Aorta (tissue), 5 donors: Measurements from ENCODE around the gene TMEM263. TPM values are rescaled to one million over a fixed set of nuclear protein-coding genes. Genes with fewer than 3 reads are reported as not detected.

ENCODE experiments used
- ATAC-seq: fragments of 200-7000 bp; cut with Tn5 transposase; one replicate; pipeline ENCODE4 v1.9.1; 2022; ENCODE audit warnings: moderate library complexity; ENCODE audit not compliant: low FRiP score
- DNase-seq, 2 donors: peaks; one replicate each; pipeline ENCODE4 v3.0.0-alpha.2; 2020
- H3K27ac ChIP-seq, 2 donors: one replicate each; pipeline ENCODE4 v1.5.1; 2013; ENCODE audit warnings: low read length in 2 of 2, mild to moderate bottlenecking in 2 of 2, moderate library complexity in 2 of 2, control low read depth in 1 of 2, inconsistent platforms in 1 of 2, low read depth in 1 of 2
- H3K27me3 ChIP-seq, 2 donors: one replicate each; pipeline ENCODE4 v1.6.1; 2013; ENCODE audit warnings: control low read depth in 1 of 2, low read length in 1 of 2, mild to moderate bottlenecking in 1 of 2, moderate library complexity in 1 of 2; ENCODE audit not compliant: insufficient read depth in 2 of 2, control insufficient read depth in 1 of 2
- H3K36me3 ChIP-seq, 2 donors: one replicate each; pipeline ENCODE4 v1.6.1; 2013; ENCODE audit warnings: control low read depth in 1 of 2, low read length in 1 of 2, mild to moderate bottlenecking in 1 of 2; ENCODE audit not compliant: insufficient read depth in 2 of 2, control insufficient read depth in 1 of 2
- H3K4me1 ChIP-seq, 2 donors: one replicate each; pipeline ENCODE4 v1.6.1; 2013; ENCODE audit warnings: low read length in 2 of 2, control low read depth in 1 of 2, mild to moderate bottlenecking in 1 of 2, moderate library complexity in 1 of 2; ENCODE audit not compliant: insufficient read depth in 2 of 2, control insufficient read depth in 1 of 2
- H3K4me3 ChIP-seq, 2 donors: one replicate each; pipeline ENCODE4 v1.5.1; 2013; ENCODE audit warnings: low read length in 2 of 2, control low read depth in 1 of 2, mild to moderate bottlenecking in 1 of 2
- H3K9me3 ChIP-seq: one replicate; pipeline ENCODE4 v1.6.1; 2013; ENCODE audit warnings: mild to moderate bottlenecking, low read length; ENCODE audit not compliant: control insufficient read depth
- WGBS, 2 donors: extraction: QIAGEN DNeasy Blood & Tissue Kit; methylation state at CpG; one replicate each; pipeline ENCODE4 v1.1.7; 2013; 5-methylcytosine and 5-hydroxymethylcytosine counted together
- intact Hi-C, 2 donors: fragments of 100-400 bp; cut with DNase I; formaldehyde crosslinking; loops; one replicate each; pipeline versions ENCODE4 v1.14.2 to v1.15.0; 2022
- polyA plus RNA-seq, 2 donors: library from polyadenylated mRNA; stranded (reverse); fragments of 200-250 nt; gene quantifications; one replicate each; pipeline ENCODE4 v1.2.3, GENCODE V29; 2013
- total RNA-seq, 2 donors: library from RNA; stranded (reverse); fragmentation: NEBNext Ultra II Directional; extraction: Animal tissue kit (Norgen Biotek cat#: 25700); gene quantifications; one replicate each; pipeline ENCODE4 v1.2.1, GENCODE V29; 2021
- donor health status: healthy with polysubstance abuse.
- donor health status: Bipolar disorder and iron deficiency.
- donor health status: DM: no; HTN: no; CAD: no.
- donor health status: DM: no; HTN: no; CAD: no.
- donor health status: DM: yes; HTN: yes; CAD: no.

TMEM263 gene
- total and polyA plus RNA-seq, 4 donors = 30.2 to 78.9 (median 47.8) TPM

- H3K27me3 ChIP-seq = no peaks in the 10 kb centered on the region
- ATAC-seq = no peak
- DNase-seq = no peak
- intact Hi-C loops = no loop called here
- H3K27ac ChIP-seq = no peak overlapping the region
- 98 to 100% methylated on average over 1 of the region's 1 CpG for WGBS, 2 donors
- no peaks in the 10 kb centered on the region for H3K4me1 ChIP-seq
- no peaks in the 10 kb centered on the region for H3K36me3 ChIP-seq
- H3K4me3 ChIP-seq = no peak overlapping the region
- H3K9me3 ChIP-seq = no peaks in the 10 kb centered on the region
These were observed 29.1 kb upstream of the TMEM263 start for GRCh38 chr12:106926657-106927056.

DNA sequence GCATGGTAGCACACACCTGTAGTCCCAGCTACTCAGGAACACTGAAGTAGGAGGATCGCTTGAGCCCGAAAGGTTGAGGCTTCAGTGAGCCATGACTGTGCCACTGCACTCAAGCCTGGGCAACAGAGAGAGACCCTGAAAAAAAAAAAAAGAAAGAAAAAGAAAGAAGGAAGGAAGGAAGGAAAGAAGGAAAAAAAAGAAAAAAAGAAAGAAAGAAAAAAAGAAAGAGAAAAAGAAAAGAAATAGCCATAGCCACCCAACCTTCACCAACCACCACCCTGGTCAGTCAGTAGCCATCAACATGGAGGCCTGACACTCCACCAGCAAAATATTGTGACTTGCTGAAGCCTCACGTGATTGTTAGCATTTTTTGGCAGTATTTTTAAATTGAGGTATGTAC is 21.4 kb upstream of the TMEM263 start:
- ATAC-seq (no peak), DNase-seq (no peak)
- Histone ChIP-seq H3K4me1 (no peaks in the 10 kb centered on the region), H3K4me3 (no peak overlapping the region), H3K9me3 (no peaks in the 10 kb centered on the region), H3K27me3 (no peaks in the 10 kb centered on the region), H3K36me3 (no peaks in the 10 kb centered on the region), H3K27ac (no peak overlapping the region)
- WGBS, 2 donors = 83 to 84% methylated on average over 3 of the region's 3 CpGs
- intact Hi-C loops = no loop called here

DNA sequence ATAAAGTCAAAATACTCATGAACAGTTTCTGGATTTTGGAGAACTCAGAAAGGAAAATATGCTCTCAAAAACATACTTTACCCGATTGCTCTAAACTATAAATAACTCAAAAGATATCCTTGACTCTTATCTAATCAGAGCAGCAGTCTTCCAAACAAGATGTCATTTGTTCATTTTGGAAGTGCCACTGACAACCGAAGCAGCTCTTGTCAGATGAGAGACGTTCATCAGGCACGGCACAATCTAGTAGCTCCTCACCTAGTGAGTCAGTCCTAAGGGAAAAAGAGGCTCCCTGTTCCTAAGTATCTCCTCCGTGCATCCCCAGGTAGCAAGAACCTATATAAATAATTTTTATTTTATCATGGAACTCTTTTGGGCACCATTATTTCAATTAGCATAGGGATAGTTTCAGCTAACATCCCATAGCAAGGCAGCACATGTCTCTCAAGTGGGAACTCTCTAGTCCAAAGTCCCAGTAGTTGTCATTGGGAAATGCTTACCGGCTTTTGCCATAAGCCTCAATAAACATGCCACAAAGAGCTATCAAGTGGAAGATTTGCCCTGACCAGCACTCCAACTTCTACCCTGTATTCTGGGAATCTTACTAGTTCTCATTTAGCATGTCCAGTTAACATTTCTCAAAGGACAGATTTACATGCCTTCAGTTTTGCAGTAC is 14.1 kb upstream of the TMEM263 start:
- Histone ChIP-seq H3K4me1 (peaks cover 0 to 3% of the 10 kb centered on the region in 2 donors), H3K36me3 (no peaks in the 10 kb centered on the region), H3K4me3 (no peak overlapping the region), H3K9me3 (no peaks in the 10 kb centered on the region), H3K27me3 (no peaks in the 10 kb centered on the region), H3K27ac (no peak overlapping the region)
- 10 to 11% methylated on average over 6 of the region's 6 CpGs for WGBS, 2 donors
- DNase-seq (no peak), ATAC-seq (no peak)
- intact Hi-C loops = no loop called here

GRCh38 chr12:106942775-106943174 is 12.9 kb upstream of the TMEM263 start:
- no peak overlapping the region for H3K27ac ChIP-seq
- no peaks in the 10 kb centered on the region for H3K9me3 ChIP-seq
- DNase-seq = no peak
- peaks cover 0 to 3% of the 10 kb centered on the region in 2 donors for H3K4me1 ChIP-seq
- no peak overlapping the region for H3K4me3 ChIP-seq
- H3K36me3 ChIP-seq = no peaks in the 10 kb centered on the region
- intact Hi-C loops = no loop called here
- ATAC-seq = no peak
- H3K27me3 ChIP-seq = no peaks in the 10 kb centered on the region
- 95 to 96% methylated on average over 2 of the region's 2 CpGs for WGBS, 2 donors

DNA sequence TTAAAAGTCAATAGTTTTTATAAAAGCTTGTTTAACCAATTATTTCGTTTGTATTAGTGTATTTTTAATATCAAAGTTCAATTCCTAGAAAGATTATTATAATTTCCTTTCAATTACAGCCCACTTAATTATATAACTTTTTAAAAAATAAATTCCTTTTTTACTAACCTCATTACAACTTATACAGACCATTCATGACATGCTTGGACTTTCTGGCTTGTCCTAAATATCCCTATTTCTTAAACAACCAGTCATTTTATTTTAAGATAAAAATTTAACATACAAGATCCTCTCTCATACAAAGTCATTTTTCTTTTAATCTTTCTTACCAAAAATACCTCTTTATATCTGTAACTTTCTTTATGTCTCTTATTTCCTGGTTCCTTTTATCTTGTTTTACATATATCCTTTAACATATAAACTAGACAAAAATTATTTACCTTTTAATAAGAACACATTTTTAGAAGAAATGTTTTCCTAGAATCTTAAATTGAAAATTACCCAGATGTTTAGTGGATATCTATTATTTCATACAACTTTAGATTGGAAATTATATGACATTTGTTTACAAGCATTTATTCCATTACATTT is 10.4 kb upstream of the TMEM263 start:
- ATAC-seq (no peak), DNase-seq (no peak)
- whole genome bisulfite sequencing, 2 donors = 58 to 66% methylated on average over 1 of the region's 1 CpG
- Histone ChIP-seq H3K4me1 (peaks cover 0 to 3% of the 10 kb centered on the region in 2 donors), H3K27me3 (no peaks in the 10 kb centered on the region), H3K4me3 (no peak overlapping the region), H3K9me3 (no peaks in the 10 kb centered on the region), H3K27ac (no peak overlapping the region), H3K36me3 (no peaks in the 10 kb centered on the region)
- intact Hi-C loops = no loop called here

DNA sequence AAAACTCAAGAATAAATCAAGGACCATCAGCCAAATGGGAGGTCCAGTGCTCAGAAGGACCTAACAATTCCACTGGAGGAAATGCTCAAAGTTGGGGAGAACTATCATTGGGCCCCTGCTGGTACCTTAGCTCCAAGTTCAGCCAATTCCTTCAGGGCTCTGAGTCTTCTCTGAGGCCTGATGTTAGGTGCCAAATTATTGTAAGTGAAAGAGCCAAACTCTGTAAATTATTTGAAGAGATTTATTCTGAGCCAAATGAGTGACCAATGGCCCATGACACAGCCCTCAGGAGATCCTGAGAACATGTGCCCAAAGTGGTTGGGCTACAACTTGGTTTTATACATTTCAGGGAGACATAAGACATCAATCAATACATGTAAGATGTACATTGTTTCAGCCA is 8.2 kb upstream of the TMEM263 start:
- Histone ChIP-seq H3K27ac (no peak overlapping the region), H3K9me3 (no peaks in the 10 kb centered on the region), H3K36me3 (no peaks in the 10 kb centered on the region), H3K4me1 (no peaks in the 10 kb centered on the region), H3K27me3 (no peaks in the 10 kb centered on the region), H3K4me3 (no peak overlapping the region)
- intact Hi-C loops = no loop called here
- DNase-seq (no peak), ATAC-seq (no peak)

DNA sequence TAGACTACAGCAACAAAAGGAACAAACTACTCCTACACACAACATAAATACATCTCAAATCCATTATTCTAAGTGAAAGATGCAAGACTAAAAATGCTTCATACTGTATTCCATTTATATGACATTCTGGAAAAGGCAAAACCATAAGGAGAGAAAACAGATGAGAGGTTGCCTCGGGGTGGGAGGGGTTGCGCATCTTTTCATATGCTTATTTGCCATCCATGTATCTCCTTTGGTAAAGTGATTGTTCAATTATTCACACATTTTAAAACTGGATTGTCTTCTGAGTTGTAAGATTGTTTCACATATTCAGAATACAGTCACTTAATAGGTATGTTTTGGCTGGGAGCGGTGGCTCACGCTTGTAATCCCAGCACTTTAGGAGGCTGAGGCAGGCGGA is 5.1 kb upstream of the TMEM263 start:
- DNase-seq (no peak), ATAC-seq (no peak)
- no peak overlapping the region for H3K27ac ChIP-seq
- no peaks in the 10 kb centered on the region for H3K27me3 ChIP-seq
- H3K4me3 ChIP-seq = no peak overlapping the region
- no peaks in the 10 kb centered on the region for H3K36me3 ChIP-seq
- WGBS, 2 donors = 84 to 91% methylated on average over 5 of the region's 5 CpGs
- no peaks in the 10 kb centered on the region for H3K9me3 ChIP-seq
- no peaks in the 10 kb centered on the region for H3K4me1 ChIP-seq
- intact Hi-C loops = no loop called here

GRCh38 chr12:106953352-106954250 is 2.1 kb upstream of the TMEM263 start:
- Histone ChIP-seq H3K4me1 (no peaks in the 10 kb centered on the region), H3K9me3 (no peaks in the 10 kb centered on the region), H3K27me3 (no peaks in the 10 kb centered on the region), H3K36me3 (no peaks in the 10 kb centered on the region), H3K27ac (no peak overlapping the region), H3K4me3 (no peak overlapping the region)
- no peak for DNase-seq
- 80 to 86% methylated on average over 12 of the region's 12 CpGs for WGBS, 2 donors
- intact Hi-C loops = no loop called here
- ATAC-seq = no peak
